HG03354 (cell line): Measurements from ENCODE around the gene MCM3AP.
"Not testable (repeated sequence)": the region's sequence is repeated elsewhere in the genome, so short reads cannot be mapped to it uniquely, and the experiment has no call there.

Source experiments
- ATAC-seq: cut with Tn5 transposase; IDR thresholded peaks from one replicate; pipeline ENCODE4 v1.9.1; 2021; ENCODE audit warnings: mild to moderate bottlenecking; ENCODE audit not compliant: unreplicated experiment, poor library complexity, severe bottlenecking

The MCM3AP gene

GRCh38 chr21:46208761-46209721 lies 76.4 kb downstream of the MCM3AP start:
- no peak for ATAC-seq

- ATAC-seq = no peak
Observed at GRCh38 chr21:46207920-46208591, 77.4 kb downstream of the MCM3AP start.

- ATAC-seq = no peak
Observed at GRCh38 chr21:46207006-46207919, 78.1 kb downstream of the MCM3AP start.

- ATAC-seq = no peak
Observed at GRCh38 chr21:46206163-46207005, 79.0 kb downstream of the MCM3AP start.

- ATAC-seq = no peak
Observed at GRCh38 chr21:46205766-46206162, 79.6 kb downstream of the MCM3AP start.

- no peak for ATAC-seq
Observed at GRCh38 chr21:46205166-46205565, 80.2 kb downstream of the MCM3AP start.

- no peak for ATAC-seq
Observed at GRCh38 chr21:46203203-46203600, 82.2 kb downstream of the MCM3AP start.

GRCh38 chr21:46202592-46203202 lies 82.7 kb downstream of the MCM3AP start:
- no peak for ATAC-seq

GRCh38 chr21:46200877-46201803 lies 84.3 kb downstream of the MCM3AP start:
- ATAC-seq = not testable (repeated sequence)

- ATAC-seq = no peak
Observed at GRCh38 chr21:46199436-46200373, 85.7 kb downstream of the MCM3AP start.

GRCh38 chr21:46196733-46197132 lies 88.7 kb downstream of the MCM3AP start:
- ATAC-seq = no peak

GRCh38 chr21:46195595-46196195 lies 89.7 kb downstream of the MCM3AP start:
- no peak for ATAC-seq

GRCh38 chr21:46194374-46195334 lies 90.8 kb downstream of the MCM3AP start:
- ATAC-seq = no peak

- ATAC-seq = no peak
Observed at GRCh38 chr21:46193829-46194373, 91.5 kb downstream of the MCM3AP start.
